SU-DHL-6 (cell line): ENCODE measurements around the gene TRAF3IP1.

ENCODE experiments used
- H2AFZ ChIP-seq: fragments of 200-600 bp; sonication (generic); 2 replicates; pipeline ENCODE4 v1.6.1; 2014; ENCODE audit warnings: low read depth, mild to moderate bottlenecking, moderate library complexity, mixed read lengths, antibody characterized with exemption, low read length; ENCODE audit not compliant: severe bottlenecking
- H3F3A ChIP-seq: fragments of 200-600 bp; shearing (Covaris generic); 2 replicates; pipeline ENCODE4 v1.6.0; 2016; ENCODE audit warnings: antibody characterized with exemption, mild to moderate bottlenecking; ENCODE audit not compliant: insufficient read depth
- H3K27ac ChIP-seq: fragments of 200-600 bp; sonication (generic); 2 replicates; pipeline ENCODE4 v1.5.1; 2016; ENCODE audit warnings: low read depth, mild to moderate bottlenecking, low read length, moderate library complexity, mixed read lengths
- H3K27me3 ChIP-seq: fragments of 200-600 bp; sonication (generic), shearing (Covaris generic); 2 replicates; pipeline ENCODE4 v1.6.0; 2014; ENCODE audit warnings: mild to moderate bottlenecking, low read length
- H3K36me3 ChIP-seq: fragments of 200-600 bp; sonication (generic); 2 replicates; pipeline ENCODE4 v1.6.1; 2014; ENCODE audit warnings: mild to moderate bottlenecking, low read length, mixed read lengths
- H3K4me2 ChIP-seq: fragments of 300-600, 200-600 bp; shearing (Covaris generic), sonication (generic); 2 replicates; pipeline ENCODE4 v1.6.0; 2014; ENCODE audit warnings: low read length, low read depth, mild to moderate bottlenecking; ENCODE audit not compliant: poor library complexity, severe bottlenecking
- H3K4me3 ChIP-seq: fragments of 200-600 bp; sonication (generic); 2 replicates; pipeline ENCODE4 v1.5.1; 2014; ENCODE audit warnings: antibody characterized with exemption, low read length, mild to moderate bottlenecking, mixed read lengths; ENCODE audit not compliant: insufficient read depth, poor library complexity, severe bottlenecking
- H3K79me2 ChIP-seq: fragments of 200-600 bp; sonication (generic); 2 replicates; pipeline ENCODE4 v1.6.1; 2014; ENCODE audit warnings: mild to moderate bottlenecking, low read length, moderate library complexity; ENCODE audit not compliant: insufficient read depth
- H3K9ac ChIP-seq: fragments of 200-600 bp; sonication (generic); 2 replicates; pipeline ENCODE4 v1.7.0; 2014; ENCODE audit warnings: mild to moderate bottlenecking, low read length
- H3K9me2 ChIP-seq: fragments of 200-600 bp; sonication (generic); replicated peaks from 2 replicates; pipeline ENCODE4 v1.6.1; 2014; ENCODE audit warnings: low read length; ENCODE audit not compliant: insufficient read depth
- H3K9me3 ChIP-seq: fragments of 200-600 bp; sonication (generic); 2 replicates; pipeline ENCODE4 v1.6.1; 2014; ENCODE audit warnings: low read length, mixed read lengths; ENCODE audit not compliant: insufficient read depth
- H4K20me1 ChIP-seq: fragments of 200-600 bp; sonication (generic); 2 replicates; pipeline ENCODE4 v1.6.1; 2014; ENCODE audit warnings: low read depth, mild to moderate bottlenecking, antibody characterized with exemption, low read length, moderate library complexity, mixed read lengths
- EZH2phosphoT487 ChIP-seq: fragments of 200-600 bp; sonication (generic), shearing (Covaris generic); conservative IDR thresholded peaks from 2 replicates; pipeline ENCODE4 v1.6.1; 2018; ENCODE audit warnings: mild to moderate bottlenecking, antibody characterized with exemption, low read length, moderate library complexity, mixed read lengths
- TF ChIP-seq, protein P1 (sequence below): fragments of 200-600 bp; sonication (generic); IDR thresholded peaks from one replicate; pipeline ENCODE4 v1.5.1; 2017; ENCODE audit warnings: antibody characterized with exemption, mild to moderate bottlenecking, low read length, moderate library complexity; ENCODE audit not compliant: insufficient read depth, poor library complexity, severe bottlenecking

Gene TRAF3IP1

DNA sequence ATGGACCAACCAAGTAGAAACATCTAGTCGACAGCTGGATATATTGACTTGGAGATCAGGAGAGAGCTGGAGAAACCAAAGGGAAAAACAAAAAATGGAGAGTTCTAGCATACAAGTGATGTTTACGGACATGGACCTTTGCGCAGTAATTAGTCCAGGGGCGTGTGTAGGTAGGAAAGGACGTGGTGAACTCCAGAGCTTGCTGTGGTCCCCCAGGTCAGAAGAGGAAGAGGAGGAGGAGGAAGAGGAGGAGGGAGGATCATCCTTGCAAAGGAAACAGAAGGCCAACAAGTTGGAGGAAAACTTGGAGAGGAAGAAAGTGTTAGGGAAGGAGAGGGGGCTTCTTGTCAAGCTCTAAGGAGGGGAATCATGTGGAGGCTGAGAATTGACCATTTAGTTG, 17.5 kb downstream of the TRAF3IP1 start:
- H3K27me3 ChIP-seq, result no peaks in the 10 kb centered on the region
- H3K4me3 ChIP-seq, result no peak overlapping the region
- no peaks in the 10 kb centered on the region for H3F3A ChIP-seq
- H4K20me1 ChIP-seq, result no peaks in the 10 kb centered on the region
- H3K27ac ChIP-seq, result no peak overlapping the region
- H3K4me2 ChIP-seq, result no peak overlapping the region
- TF ChIP-seq, protein P1, sequence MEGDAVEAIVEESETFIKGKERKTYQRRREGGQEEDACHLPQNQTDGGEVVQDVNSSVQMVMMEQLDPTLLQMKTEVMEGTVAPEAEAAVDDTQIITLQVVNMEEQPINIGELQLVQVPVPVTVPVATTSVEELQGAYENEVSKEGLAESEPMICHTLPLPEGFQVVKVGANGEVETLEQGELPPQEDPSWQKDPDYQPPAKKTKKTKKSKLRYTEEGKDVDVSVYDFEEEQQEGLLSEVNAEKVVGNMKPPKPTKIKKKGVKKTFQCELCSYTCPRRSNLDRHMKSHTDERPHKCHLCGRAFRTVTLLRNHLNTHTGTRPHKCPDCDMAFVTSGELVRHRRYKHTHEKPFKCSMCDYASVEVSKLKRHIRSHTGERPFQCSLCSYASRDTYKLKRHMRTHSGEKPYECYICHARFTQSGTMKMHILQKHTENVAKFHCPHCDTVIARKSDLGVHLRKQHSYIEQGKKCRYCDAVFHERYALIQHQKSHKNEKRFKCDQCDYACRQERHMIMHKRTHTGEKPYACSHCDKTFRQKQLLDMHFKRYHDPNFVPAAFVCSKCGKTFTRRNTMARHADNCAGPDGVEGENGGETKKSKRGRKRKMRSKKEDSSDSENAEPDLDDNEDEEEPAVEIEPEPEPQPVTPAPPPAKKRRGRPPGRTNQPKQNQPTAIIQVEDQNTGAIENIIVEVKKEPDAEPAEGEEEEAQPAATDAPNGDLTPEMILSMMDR, result no peak
- no peak for TF ChIP-seq EZH2phosphoT487
- H3K9me3 ChIP-seq, result no peaks in the 10 kb centered on the region
- no peak overlapping the region for H2AFZ ChIP-seq
- no peaks in the 10 kb centered on the region for H3K79me2 ChIP-seq
- no peak overlapping the region for H3K9ac ChIP-seq
- H3K9me2 ChIP-seq, result no peaks in the 10 kb centered on the region
- no peaks in the 10 kb centered on the region for H3K36me3 ChIP-seq

DNA sequence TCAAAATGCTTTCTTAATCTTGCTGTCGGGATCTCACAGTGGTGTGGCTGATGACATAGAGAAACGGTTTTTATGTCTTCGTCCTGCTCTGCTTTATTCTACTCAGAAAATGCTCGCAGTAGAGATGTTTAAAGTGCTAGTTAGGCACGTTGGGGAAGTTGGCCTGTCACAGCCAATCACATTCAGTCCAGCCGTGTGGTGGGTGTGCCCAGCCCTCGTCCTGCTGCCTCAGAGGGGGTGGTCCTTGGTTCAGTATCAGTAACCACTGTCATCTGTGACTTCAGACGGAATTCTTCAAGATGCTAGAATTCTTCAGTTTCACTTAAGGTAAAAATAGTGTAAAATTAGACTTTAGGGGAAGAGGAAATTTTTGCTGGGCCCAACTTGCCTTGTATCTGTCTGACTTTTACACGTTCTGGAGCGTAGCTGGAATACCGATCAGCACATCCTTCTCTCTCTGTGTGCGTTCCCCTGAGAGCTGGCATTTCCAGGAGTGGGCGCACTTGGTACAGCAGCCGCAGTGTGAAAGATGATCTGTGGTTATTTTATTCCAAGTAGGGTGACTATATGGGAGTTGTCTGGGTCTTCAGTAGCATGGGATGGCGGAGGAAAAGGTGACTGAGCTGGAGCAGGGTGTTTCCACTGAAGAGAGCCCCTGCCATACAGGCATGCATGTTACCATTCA, 18.5 kb downstream of the TRAF3IP1 start:
- Histone ChIP-seq H3K9me2 (no peaks in the 10 kb centered on the region), H4K20me1 (no peaks in the 10 kb centered on the region), H3K4me2 (no peak overlapping the region), H3F3A (no peaks in the 10 kb centered on the region), H3K27ac (no peak overlapping the region), H3K36me3 (no peaks in the 10 kb centered on the region), H3K9ac (no peak overlapping the region), H3K27me3 (no peaks in the 10 kb centered on the region), H2AFZ (no peak overlapping the region), H3K4me3 (no peak overlapping the region), H3K79me2 (no peaks in the 10 kb centered on the region), H3K9me3 (no peaks in the 10 kb centered on the region)
- TF ChIP-seq EZH2phosphoT487, result no peak
- TF ChIP-seq, protein P1, result no peak

DNA sequence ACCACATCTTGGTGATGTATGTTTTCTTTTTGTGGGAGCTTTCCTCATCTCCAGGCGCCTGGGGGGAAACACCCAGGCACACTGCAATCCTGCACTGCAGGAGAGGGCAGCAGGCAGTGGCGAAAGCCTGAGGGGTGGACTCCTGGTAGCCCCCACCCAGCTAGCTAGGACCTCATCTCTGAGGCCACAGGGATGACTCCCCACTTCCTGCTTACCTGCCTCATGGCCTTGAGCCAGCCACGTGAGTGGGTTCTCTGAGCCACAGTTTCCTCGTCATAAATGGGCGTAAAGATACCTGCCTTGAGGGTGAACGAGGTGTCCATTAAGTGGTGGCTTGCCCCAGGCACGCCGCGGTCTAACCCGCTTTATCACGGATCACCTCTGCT, 19.1 kb downstream of the TRAF3IP1 start:
- Histone ChIP-seq H3K9me3 (no peaks in the 10 kb centered on the region), H3K4me3 (no peak overlapping the region), H3F3A (no peaks in the 10 kb centered on the region), H2AFZ (no peak overlapping the region), H3K27ac (no peak overlapping the region), H3K9me2 (no peaks in the 10 kb centered on the region), H3K4me2 (no peak overlapping the region), H3K79me2 (no peaks in the 10 kb centered on the region), H3K9ac (no peak overlapping the region), H3K27me3 (no peaks in the 10 kb centered on the region), H4K20me1 (no peaks in the 10 kb centered on the region), H3K36me3 (no peaks in the 10 kb centered on the region)
- TF ChIP-seq EZH2phosphoT487, result no peak
- TF ChIP-seq, protein P1, result no peak
